A673 (cell line): ENCODE results near the gene AFAP1.

Source experiments
- CTCF ChIP-seq: fragments of 300-800, 200-600 bp; sonication (generic); conservative IDR thresholded peaks from 2 replicates; pipeline ENCODE4 v1.5.1; 2017; ENCODE audit warnings: low read depth, mild to moderate bottlenecking, antibody characterized with exemption, low read length, moderate library complexity, mixed read lengths
- EZH2 ChIP-seq: fragments of 200-600 bp; sonication (generic); IDR thresholded peaks from 2 replicates; pipeline ENCODE4 v1.6.1; 2017; ENCODE audit warnings: borderline replicate concordance, low read depth, mild to moderate bottlenecking, mixed read lengths, antibody characterized with exemption, low read length; ENCODE audit not compliant: poor library complexity, severe bottlenecking

GRCh38 chr4:7878323-7878722 is 61.3 kb downstream of the AFAP1 start:
- TF ChIP-seq CTCF, result no peak
- no peak for TF ChIP-seq EZH2
